CD4-positive, alpha-beta T cell (primary cell): ENCODE results near the gene ORC5. TPM values are rescaled to one million over a fixed set of nuclear protein-coding genes. Genes with fewer than 3 reads are reported as not detected.

Source experiments
- ATAC-seq: fragments of 200-7000 bp; cut with Tn5 transposase; one replicate; pipeline ENCODE4 v1.10.0; 2022; ENCODE audit warnings: mild to moderate bottlenecking; ENCODE audit not compliant: poor library complexity
- CTCF ChIA-PET: fragments of 350-600 bp; sonication (Branson Sonifier 250); formaldehyde crosslinking; loops from one replicate; lab custom pipeline; 2021; ENCODE audit warnings: antibody characterized with exemption, inconsistent platforms; lab: Charles Lee
- POLR2A ChIA-PET: fragments of 350-600 bp; sonication (Branson Sonifier 250); formaldehyde crosslinking; loops from one replicate; lab custom pipeline; 2021; ENCODE audit warnings: antibody characterized with exemption, inconsistent platforms; lab: Charles Lee
- DNase-seq, 14 experiments: peaks; one replicate each; pipeline ENCODE4 v3.0.0-alpha.2; 2013 to 2020; ENCODE audit warnings: mixed read lengths in 2 of 14
- H3K27ac ChIP-seq, 2 donors: one replicate each; pipeline versions ENCODE4 v1.5.1 to v1.7.0; 2013; ENCODE audit warnings: low read length in 2 of 2, low read depth in 1 of 2, mild to moderate bottlenecking in 1 of 2
- H3K27me3 ChIP-seq, 2 experiments: 1 replicate in 1 of 2; 2 replicates in 1 of 2; pipeline versions ENCODE4 v1.6.1 to v1.7.0; 2013; ENCODE audit warnings: low read length in 2 of 2, control low read depth in 1 of 2, mild to moderate bottlenecking in 1 of 2, moderate library complexity in 1 of 2; ENCODE audit not compliant: insufficient read depth in 2 of 2, control insufficient read depth in 1 of 2
- H3K36me3 ChIP-seq: one replicate; pipeline ENCODE4 v1.6.1; 2013; ENCODE audit warnings: low read length, control low read depth; ENCODE audit not compliant: insufficient read depth
- H3K4me1 ChIP-seq: one replicate; pipeline ENCODE4 v1.6.1; 2013; ENCODE audit warnings: low read length, control low read depth; ENCODE audit not compliant: insufficient read depth
- H3K4me3 ChIP-seq: one replicate; pipeline ENCODE4 v1.5.1; 2013; ENCODE audit warnings: mild to moderate bottlenecking, low read length, moderate library complexity
- H3K9me3 ChIP-seq, 2 experiments: 1 replicate in 1 of 2; 2 replicates in 1 of 2; pipeline versions ENCODE4 v1.6.1 to v1.7.0; 2013; ENCODE audit warnings: low read length in 2 of 2, mild to moderate bottlenecking in 2 of 2, control low read depth in 1 of 2, moderate library complexity in 1 of 2; ENCODE audit not compliant: control insufficient read depth in 1 of 2, insufficient read depth in 1 of 2
- H3K27ac Mint-ChIP-seq: one replicate; pipeline ENCODE4 v1.8.0; 2020; ENCODE audit warnings: mixed read lengths
- H3K27me3 Mint-ChIP-seq: one replicate; pipeline ENCODE4 v1.8.0; 2021; ENCODE audit warnings: mixed read lengths
- H3K36me3 Mint-ChIP-seq: one replicate; pipeline ENCODE4 v1.8.0; 2021; ENCODE audit warnings: low read depth, mixed read lengths
- H3K4me1 Mint-ChIP-seq: one replicate; pipeline ENCODE4 v1.8.0; 2021; ENCODE audit warnings: low read depth, mixed read lengths
- H3K4me3 Mint-ChIP-seq: one replicate; pipeline ENCODE4 v1.8.0; 2020; ENCODE audit warnings: mild to moderate bottlenecking, mixed read lengths
- H3K9me3 Mint-ChIP-seq: one replicate; pipeline ENCODE4 v1.8.0; 2020; ENCODE audit warnings: mixed read lengths
- intact Hi-C, 2 experiments: fragments of 100-400 bp; cut with DNase I in 1 of 2; cut with micrococcal nuclease in 1 of 2; formaldehyde crosslinking; loops; one replicate each; pipeline versions ENCODE4 v1.15.1 to v1.9.0; 2023 to 2025; cut with DNase I, micrococcal nuclease
- total RNA-seq, 174 experiments: library from RNA in 2 of 174; stranded (reverse) in 2 of 174; gene quantifications; one replicate each; pipeline ENCODE4 v1.2.3 and lab custom pipeline; 2021 to 2026
- TF ChIP-seq, protein P1 (sequence below): fragments of 200-600 bp; IDR thresholded peaks from one replicate; pipeline ENCODE4 v1.8.0; 2022; ENCODE audit warnings: antibody characterized with exemption, mild to moderate bottlenecking

The ORC5 gene
- total RNA-seq, 2 experiments from 2014 or later = 7.7 to 9.3 TPM

DNA sequence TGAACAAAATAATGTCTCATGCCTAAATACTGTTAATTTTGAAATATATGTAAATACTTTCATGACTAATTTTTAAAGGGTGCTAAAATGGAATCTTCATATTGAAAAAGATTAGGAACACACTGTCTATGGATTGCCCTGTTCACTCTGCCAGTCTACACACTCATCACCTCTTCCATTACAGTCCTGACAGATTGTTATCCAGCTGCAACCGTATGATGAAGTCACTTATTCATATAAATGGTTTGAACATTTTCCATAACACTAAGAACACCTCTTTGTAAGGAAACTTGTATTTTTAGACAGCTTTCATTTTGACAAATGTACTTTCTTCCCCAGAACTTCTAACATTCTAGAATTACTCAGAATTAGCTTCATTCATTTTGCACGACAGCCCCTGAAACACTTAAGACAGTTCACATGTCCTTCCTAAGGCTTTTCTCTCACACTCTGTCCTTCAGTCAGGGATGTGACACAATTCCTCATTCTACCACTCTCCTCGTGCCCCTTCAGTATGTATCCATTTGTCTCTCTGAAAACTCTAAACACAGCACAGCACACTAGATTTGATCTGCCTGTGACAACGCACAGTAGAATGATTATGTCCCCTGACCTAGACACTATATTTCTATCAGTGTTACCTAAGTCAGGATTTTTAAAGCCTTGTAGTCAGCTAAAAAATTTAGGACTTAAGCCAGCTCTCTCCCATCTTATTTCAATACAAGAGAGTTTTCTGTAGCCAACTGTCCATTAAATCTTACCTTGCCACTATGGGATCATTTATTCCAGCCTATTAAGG lies 71.9 kb downstream of the ORC5 start:
- Mint-ChIP-seq H3K36me3 (peaks cover 40% of the 10 kb centered on the region), H3K27me3 (no peaks in the 10 kb centered on the region), H3K4me3 (no peak overlapping the region), H3K9me3 (no peaks in the 10 kb centered on the region), H3K27ac (no peak overlapping the region), H3K4me1 (no peaks in the 10 kb centered on the region)
- intact Hi-C loops = no loop called here
- no peak for DNase-seq
- Histone ChIP-seq H3K4me3 (no peak overlapping the region), H3K27me3 (no peaks in the 10 kb centered on the region), H3K27ac (no peak overlapping the region), H3K4me1 (no peaks in the 10 kb centered on the region), H3K36me3 (peaks cover 55% of the 10 kb centered on the region), H3K9me3 (no peaks in the 10 kb centered on the region)
- ATAC-seq = no peak
- ChIA-PET CTCF (no interaction called here), POLR2A (no interaction called here)
- TF ChIP-seq, protein P1, sequence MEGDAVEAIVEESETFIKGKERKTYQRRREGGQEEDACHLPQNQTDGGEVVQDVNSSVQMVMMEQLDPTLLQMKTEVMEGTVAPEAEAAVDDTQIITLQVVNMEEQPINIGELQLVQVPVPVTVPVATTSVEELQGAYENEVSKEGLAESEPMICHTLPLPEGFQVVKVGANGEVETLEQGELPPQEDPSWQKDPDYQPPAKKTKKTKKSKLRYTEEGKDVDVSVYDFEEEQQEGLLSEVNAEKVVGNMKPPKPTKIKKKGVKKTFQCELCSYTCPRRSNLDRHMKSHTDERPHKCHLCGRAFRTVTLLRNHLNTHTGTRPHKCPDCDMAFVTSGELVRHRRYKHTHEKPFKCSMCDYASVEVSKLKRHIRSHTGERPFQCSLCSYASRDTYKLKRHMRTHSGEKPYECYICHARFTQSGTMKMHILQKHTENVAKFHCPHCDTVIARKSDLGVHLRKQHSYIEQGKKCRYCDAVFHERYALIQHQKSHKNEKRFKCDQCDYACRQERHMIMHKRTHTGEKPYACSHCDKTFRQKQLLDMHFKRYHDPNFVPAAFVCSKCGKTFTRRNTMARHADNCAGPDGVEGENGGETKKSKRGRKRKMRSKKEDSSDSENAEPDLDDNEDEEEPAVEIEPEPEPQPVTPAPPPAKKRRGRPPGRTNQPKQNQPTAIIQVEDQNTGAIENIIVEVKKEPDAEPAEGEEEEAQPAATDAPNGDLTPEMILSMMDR = no peak

DNA sequence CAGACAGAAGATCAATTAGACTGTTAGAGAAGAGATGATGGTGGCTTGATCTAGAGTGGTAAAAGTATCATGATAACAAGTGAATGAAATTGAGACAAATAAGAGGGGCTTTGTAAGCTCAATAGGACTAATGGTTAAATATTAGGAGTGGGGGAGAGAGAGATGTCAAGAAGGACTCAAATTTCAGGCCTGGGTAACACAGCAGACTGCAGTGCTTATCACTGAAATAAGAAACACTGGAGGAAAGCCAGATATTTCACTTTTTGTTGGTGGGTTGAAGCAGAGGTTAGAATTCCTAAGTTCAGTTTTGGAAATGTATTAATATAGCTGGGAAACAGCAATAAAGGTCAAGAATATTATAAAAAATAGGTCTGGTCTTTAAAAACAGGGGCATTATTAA lies 74.6 kb downstream of the ORC5 start:
- Mint-ChIP-seq H3K27ac (no peak overlapping the region), H3K4me1 (no peaks in the 10 kb centered on the region), H3K36me3 (peaks cover 38% of the 10 kb centered on the region)

DNA sequence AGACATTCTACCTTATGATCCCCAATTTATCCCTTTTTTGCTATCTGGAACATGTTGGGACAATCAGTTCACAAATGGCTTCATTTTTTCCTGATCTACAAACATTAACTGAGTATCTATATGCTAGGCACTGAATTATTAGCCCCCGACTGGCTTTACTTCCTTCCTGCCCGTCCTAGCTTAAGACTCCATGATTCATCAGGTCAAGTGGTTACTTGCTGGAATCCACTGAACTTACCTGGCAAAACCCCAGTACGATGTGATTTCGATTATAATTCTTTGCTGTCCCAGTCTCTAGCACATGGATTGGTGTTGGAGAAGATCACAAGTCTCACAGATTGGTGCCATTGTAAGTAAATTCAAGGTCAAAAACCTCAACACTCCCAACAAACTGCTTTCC lies 77.1 kb downstream of the ORC5 start:
- Mint-ChIP-seq H3K4me1 (no peaks in the 10 kb centered on the region), H3K36me3 (peaks cover 50% of the 10 kb centered on the region), H3K27ac (no peak overlapping the region), H3K27me3 (no peaks in the 10 kb centered on the region), H3K4me3 (no peak overlapping the region), H3K9me3 (no peaks in the 10 kb centered on the region)
- H3K9me3 ChIP-seq = no peaks in the 10 kb centered on the region
- no peaks in the 10 kb centered on the region for H3K4me1 ChIP-seq
- TF ChIP-seq, protein P1 = no peak
- ChIA-PET CTCF (no interaction called here), POLR2A (no interaction called here)
- ATAC-seq (no peak), DNase-seq (no peak)
- intact Hi-C loops = no loop called here
- peaks cover 59% of the 10 kb centered on the region for H3K36me3 ChIP-seq
- H3K27me3 ChIP-seq = no peaks in the 10 kb centered on the region
- no peak overlapping the region for H3K4me3 ChIP-seq
- H3K27ac ChIP-seq = no peak overlapping the region

More for the DNA sequence above, 74.6 kb downstream of the ORC5 start:
- no peak overlapping the region for H3K27ac ChIP-seq
- ATAC-seq (no peak), DNase-seq (no peak)
- TF ChIP-seq, protein P1 = no peak
- H3K9me3 Mint-ChIP-seq = no peaks in the 10 kb centered on the region
- H3K36me3 ChIP-seq = peaks cover 65% of the 10 kb centered on the region
- no peaks in the 10 kb centered on the region for H3K27me3 Mint-ChIP-seq
- no peaks in the 10 kb centered on the region for H3K27me3 ChIP-seq
- CTCF ChIA-PET = no interaction called here
- no peak overlapping the region for H3K4me3 Mint-ChIP-seq
- no peak overlapping the region for H3K4me3 ChIP-seq
- POLR2A ChIA-PET = no interaction called here
- H3K9me3 ChIP-seq = no peaks in the 10 kb centered on the region
- H3K4me1 ChIP-seq = no peaks in the 10 kb centered on the region
- intact Hi-C loops = no loop called here
